Measurements from ENCODE around the gene TGM5. TPM values are rescaled to one million over a fixed set of nuclear protein-coding genes. Genes with fewer than 3 reads are reported as not detected.

Gene TGM5
- total and polyA plus RNA-seq, 2 donors (not counting 1 experiment from before 2014, with no cell fraction given) = 0.42 TPM; not detected in 1

GRCh38 chr15:43277901-43278300, 11.2 kb upstream of the TGM5 start:
- ATAC-seq (ENCODE audit: low read depth) (no peak), DNase-seq (no peak)
- no peaks in the 10 kb centered on the region for H3K36me3 ChIP-seq (replicated peaks in 1 of 2; ENCODE audit: control extremely low read depth in 1 of 2, control insufficient read depth in 1 of 2, extremely low read depth in 1 of 2, insufficient read depth in 2 of 2, low read length in 1 of 2)
- H3K27me3 ChIP-seq (replicated peaks in 1 of 4; ENCODE audit: control extremely low read depth in 1 of 4, control insufficient read depth in 3 of 4, insufficient read depth in 4 of 4, low read length in 3 of 4) = no peaks in the 10 kb centered on the region
- no peak overlapping the region for H3K4me3 Mint-ChIP-seq
- H3K27ac ChIP-seq (ENCODE audit: low read length in 2 of 2) = no peak overlapping the region
- no peaks in the 10 kb centered on the region for H4K20me1 ChIP-seq (ENCODE audit: control insufficient read depth, insufficient read depth, low read length, poor library complexity, severe bottlenecking)
- no peak overlapping the region for H3K4me3 ChIP-seq (ENCODE audit: control extremely low read depth in 1 of 5, extremely low read depth in 1 of 5, insufficient read depth in 1 of 5, low read depth in 2 of 5, low read length in 4 of 5)
- H3K4me2 ChIP-seq (replicated peaks; ENCODE audit: low read depth, low read length, poor library complexity, severe bottlenecking) = no peak overlapping the region
- 86% methylated on average over 2 of the region's 4 CpGs for WGBS (ENCODE audit: insufficient coverage)
- TF ChIP-seq CTCF (IDR thresholded peaks at IDR 0.05) = no peak
- no peak for TF ChIP-seq EZH2 (IDR thresholded peaks at IDR 0.05; ENCODE audit: borderline replicate concordance, insufficient read depth, low read depth, low read length, poor library complexity, severe bottlenecking)
- intact Hi-C loops (cut with micrococcal nuclease) = no loop called here
- H3K79me2 ChIP-seq (ENCODE audit: control insufficient read depth, insufficient read depth, low read length) = no peaks in the 10 kb centered on the region
- no peak overlapping the region for H3K27ac Mint-ChIP-seq
- peaks cover 10% of the 10 kb centered on the region for H3K4me1 Mint-ChIP-seq
- H3K4me1 ChIP-seq (ENCODE audit: control insufficient read depth in 2 of 2, insufficient read depth in 2 of 2, low read length in 2 of 2) = peaks cover 0 to 6% of the 10 kb centered on the region in 2 donors
- POLR2A ChIA-PET = no interaction called here
- H3K27me3 Mint-ChIP-seq = no peaks in the 10 kb centered on the region
- H3K9me3 Mint-ChIP-seq (ENCODE audit: insufficient read depth) = no peaks in the 10 kb centered on the region
- H3K9ac ChIP-seq (ENCODE audit: low read length) = no peak overlapping the region
- no peaks in the 10 kb centered on the region for H3K9me3 ChIP-seq (ENCODE audit: control extremely low read depth in 1 of 3, control insufficient read depth in 2 of 3, insufficient read depth in 1 of 3, low read length in 2 of 3)
- no peak overlapping the region for H2AFZ ChIP-seq (ENCODE audit: insufficient read depth, low read depth, low read length, poor library complexity, severe bottlenecking)
- CTCF ChIA-PET = interaction anchor here (1.8 kb wide), 1 partner anchor 53 kb away, joined by 4 read pairs; no protein-coding TSS in a partner anchor

- no peaks in the 10 kb centered on the region for H3K27me3 Mint-ChIP-seq
- H3K9me3 Mint-ChIP-seq (ENCODE audit: insufficient read depth) = peaks cover 2% of the 10 kb centered on the region
- TF ChIP-seq EZH2 (IDR thresholded peaks at IDR 0.05; ENCODE audit: borderline replicate concordance, insufficient read depth, low read depth, low read length, poor library complexity, severe bottlenecking) (no peak), CTCF (IDR thresholded peaks at IDR 0.05) (no peak)
- POLR2A ChIA-PET = no interaction called here
- Histone ChIP-seq H3K4me1 (ENCODE audit: control insufficient read depth in 2 of 2, insufficient read depth in 2 of 2, low read length in 2 of 2) (peaks cover 0 to 6% of the 10 kb centered on the region in 2 donors), H3K4me2 (replicated peaks; ENCODE audit: low read depth, low read length, poor library complexity, severe bottlenecking) (no peak overlapping the region), H4K20me1 (ENCODE audit: control insufficient read depth, insufficient read depth, low read length, poor library complexity, severe bottlenecking) (no peaks in the 10 kb centered on the region), H3K36me3 (replicated peaks in 1 of 2; ENCODE audit: control extremely low read depth in 1 of 2, control insufficient read depth in 1 of 2, extremely low read depth in 1 of 2, insufficient read depth in 2 of 2, low read length in 1 of 2) (no peaks in the 10 kb centered on the region), H3K79me2 (ENCODE audit: control insufficient read depth, insufficient read depth, low read length) (no peaks in the 10 kb centered on the region), H3K9ac (ENCODE audit: low read length) (no peak overlapping the region), H3K4me3 (ENCODE audit: control extremely low read depth in 1 of 5, extremely low read depth in 1 of 5, insufficient read depth in 1 of 5, low read depth in 2 of 5, low read length in 4 of 5) (no peak overlapping the region), H3K9me3 (ENCODE audit: control extremely low read depth in 1 of 3, control insufficient read depth in 2 of 3, insufficient read depth in 1 of 3, low read length in 2 of 3) (no peaks in the 10 kb centered on the region), H3K27me3 (replicated peaks in 1 of 4; ENCODE audit: control extremely low read depth in 1 of 4, control insufficient read depth in 3 of 4, insufficient read depth in 4 of 4, low read length in 3 of 4) (no peaks in the 10 kb centered on the region), H2AFZ (ENCODE audit: insufficient read depth, low read depth, low read length, poor library complexity, severe bottlenecking) (peak overlapping the region; percentile 16), H3K27ac (ENCODE audit: low read length in 2 of 2) (no peak overlapping the region)
- peaks cover 10% of the 10 kb centered on the region for H3K4me1 Mint-ChIP-seq
- intact Hi-C loops (cut with micrococcal nuclease) = no loop called here
- CTCF ChIA-PET = interaction anchor here (1.8 to 2.0 kb wide), 2 partner anchors 8 to 52 kb away, joined by 4 to 10 read pairs; no protein-coding TSS in a partner anchor
- H3K27ac Mint-ChIP-seq = no peak overlapping the region
- WGBS (ENCODE audit: insufficient coverage) = 70% methylated on average over 9 of the region's 10 CpGs
- no peak for DNase-seq
- no peak overlapping the region for H3K4me3 Mint-ChIP-seq
- no peak for ATAC-seq (ENCODE audit: low read depth)
Measured at GRCh38 chr15:43277231-43277823, 10.6 kb upstream of the TGM5 start.
